Measurements from ENCODE around the gene PCDH9.

DNA sequence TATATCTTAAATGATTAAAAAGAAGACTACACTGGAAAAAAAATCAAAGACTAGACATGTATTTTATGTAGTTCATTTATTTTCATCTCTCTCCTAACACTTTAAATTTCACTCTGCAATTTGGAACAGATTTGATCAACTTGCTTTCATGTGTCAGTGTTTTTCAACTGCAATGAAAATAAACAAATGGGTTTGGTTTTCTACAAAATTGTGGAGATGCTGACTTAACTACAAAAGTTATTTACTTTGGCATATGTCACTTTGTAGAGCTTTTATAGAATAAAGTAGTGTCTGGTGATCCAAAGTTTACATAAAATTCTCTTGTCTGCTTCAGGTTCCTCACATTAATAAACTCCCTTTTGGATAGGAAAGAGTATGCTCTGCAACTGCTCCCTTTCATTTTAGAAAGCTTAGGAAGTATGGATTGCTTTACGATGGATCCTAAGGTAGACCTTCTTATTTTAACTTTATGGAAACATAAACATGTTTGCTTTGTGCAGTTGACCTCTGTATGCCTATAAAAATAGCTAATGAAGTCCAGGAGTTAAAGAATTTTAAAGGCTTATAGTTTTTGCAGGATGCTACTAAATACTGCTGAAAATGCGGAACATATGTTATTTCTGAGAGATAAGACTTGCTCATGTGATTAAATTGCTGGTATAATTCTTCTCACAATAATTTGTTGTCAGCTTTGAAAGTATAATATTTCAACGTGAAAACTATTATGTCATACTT is 815.9 kb downstream of the PCDH9 start:
- TF ChIP-seq, protein P1, sequence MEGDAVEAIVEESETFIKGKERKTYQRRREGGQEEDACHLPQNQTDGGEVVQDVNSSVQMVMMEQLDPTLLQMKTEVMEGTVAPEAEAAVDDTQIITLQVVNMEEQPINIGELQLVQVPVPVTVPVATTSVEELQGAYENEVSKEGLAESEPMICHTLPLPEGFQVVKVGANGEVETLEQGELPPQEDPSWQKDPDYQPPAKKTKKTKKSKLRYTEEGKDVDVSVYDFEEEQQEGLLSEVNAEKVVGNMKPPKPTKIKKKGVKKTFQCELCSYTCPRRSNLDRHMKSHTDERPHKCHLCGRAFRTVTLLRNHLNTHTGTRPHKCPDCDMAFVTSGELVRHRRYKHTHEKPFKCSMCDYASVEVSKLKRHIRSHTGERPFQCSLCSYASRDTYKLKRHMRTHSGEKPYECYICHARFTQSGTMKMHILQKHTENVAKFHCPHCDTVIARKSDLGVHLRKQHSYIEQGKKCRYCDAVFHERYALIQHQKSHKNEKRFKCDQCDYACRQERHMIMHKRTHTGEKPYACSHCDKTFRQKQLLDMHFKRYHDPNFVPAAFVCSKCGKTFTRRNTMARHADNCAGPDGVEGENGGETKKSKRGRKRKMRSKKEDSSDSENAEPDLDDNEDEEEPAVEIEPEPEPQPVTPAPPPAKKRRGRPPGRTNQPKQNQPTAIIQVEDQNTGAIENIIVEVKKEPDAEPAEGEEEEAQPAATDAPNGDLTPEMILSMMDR (conservative IDR thresholded peaks at IDR 0.05 in 1 of 2, IDR thresholded peaks at IDR 0.05 in 1 of 2; ENCODE audit: extremely low read depth in 1 of 2, insufficient read depth in 1 of 2, low read depth in 1 of 2, low read length in 2 of 2), result no peak
- no peak for TF ChIP-seq EZH2 (IDR thresholded peaks at IDR 0.05; ENCODE audit: borderline replicate concordance, low read length)

All from mammary epithelial cell (primary cell).